Mesodermal cell (in vitro differentiated cells): ENCODE results near the gene ZNRD2.

ENCODE experiments used
- H3K27ac ChIP-seq: 2 replicates; pipeline ENCODE4 v1.7.0; 2013; ENCODE audit warnings: mild to moderate bottlenecking, low read depth, low read length, moderate library complexity; ENCODE audit not compliant: severe bottlenecking
- H3K36me3 ChIP-seq: 2 replicates; pipeline ENCODE4 v1.7.1; 2013; ENCODE audit warnings: mild to moderate bottlenecking, low read length, moderate library complexity; ENCODE audit not compliant: control insufficient read depth, insufficient read depth
- H3K4me1 ChIP-seq: one replicate; pipeline ENCODE4 v1.7.1; 2013; ENCODE audit warnings: mild to moderate bottlenecking, low read length; ENCODE audit not compliant: insufficient read depth, control insufficient read depth, poor library complexity, severe bottlenecking
- H3K4me3 ChIP-seq: 2 replicates; pipeline ENCODE4 v1.7.0; 2013; ENCODE audit warnings: low read length, control low read depth, mild to moderate bottlenecking; ENCODE audit not compliant: insufficient read depth, poor library complexity, severe bottlenecking; ENCODE audit errors: extremely low read depth
- H3K9me3 ChIP-seq: 2 replicates; pipeline ENCODE4 v1.7.1; 2013; ENCODE audit warnings: mild to moderate bottlenecking, low read length, moderate library complexity; ENCODE audit not compliant: control insufficient read depth
- WGBS, 2 experiments: methylation state at CpG; one replicate each; pipeline ENCODE4 v1.1.5; 2013; ENCODE audit warnings: missing lambda C conversion rate in 2 of 2; ENCODE audit not compliant: insufficient coverage in 2 of 2; 5-methylcytosine and 5-hydroxymethylcytosine counted together

Gene ZNRD2

GRCh38 chr11:65538915-65539743 is 31.1 kb upstream of the ZNRD2 start:
- Histone ChIP-seq H3K9me3 (no peaks in the 10 kb centered on the region), H3K36me3 (peaks cover 40% of the 10 kb centered on the region), H3K4me3 (no peak overlapping the region), H3K4me1 (no peaks in the 10 kb centered on the region), H3K27ac (no peak overlapping the region)
- 16 to 21% methylated on average over 74 to 88 of the region's 92 CpGs for WGBS, 2 experiments

DNA sequence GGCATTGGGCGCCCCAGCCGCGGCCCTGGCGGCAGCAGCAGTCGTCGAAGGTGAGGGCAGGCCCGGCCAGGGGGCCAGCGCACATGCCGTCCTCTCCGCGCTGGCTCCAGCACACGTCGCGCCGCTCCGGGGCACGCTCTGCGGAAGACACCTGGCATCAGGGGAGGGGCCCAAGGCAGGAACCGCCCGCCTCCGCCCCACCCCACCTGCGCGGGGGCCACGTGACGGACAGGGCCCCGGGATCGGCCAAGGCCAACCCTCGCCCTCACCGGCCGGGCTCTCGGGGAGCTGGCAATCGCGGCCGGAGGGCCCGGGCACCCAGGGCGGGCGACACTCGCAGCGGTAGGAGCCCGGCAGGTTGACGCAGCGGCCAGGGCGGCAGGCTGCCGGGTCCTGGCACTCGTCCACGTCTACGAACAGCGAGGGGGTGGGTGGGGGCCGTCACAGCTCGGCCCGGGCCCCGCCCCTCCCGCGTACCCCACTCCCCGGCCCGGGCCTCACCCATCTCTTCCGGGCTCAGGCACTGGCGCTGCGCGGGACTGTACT is 30.5 kb upstream of the ZNRD2 start:
- Histone ChIP-seq H3K27ac (no peak overlapping the region), H3K4me3 (peak overlapping the region; percentile 34), H3K4me1 (no peaks in the 10 kb centered on the region), H3K36me3 (peaks cover 33% of the 10 kb centered on the region), H3K9me3 (no peaks in the 10 kb centered on the region)
- 5 to 7% methylated on average over 39 to 60 of the region's 60 CpGs for WGBS, 2 experiments

GRCh38 chr11:65540290-65541092 is 29.8 kb upstream of the ZNRD2 start:
- Histone ChIP-seq H3K4me3 (peak overlapping the region; percentile 34), H3K36me3 (peaks cover 26% of the 10 kb centered on the region), H3K4me1 (no peaks in the 10 kb centered on the region), H3K27ac (no peak overlapping the region), H3K9me3 (no peaks in the 10 kb centered on the region)
- WGBS, 2 experiments = 2% methylated on average over 58 to 65 of the region's 78 CpGs

- H3K27ac ChIP-seq = no peak overlapping the region
- H3K4me3 ChIP-seq = peak overlapping the region; percentile 34
- no peaks in the 10 kb centered on the region for H3K4me1 ChIP-seq
- H3K9me3 ChIP-seq = no peaks in the 10 kb centered on the region
- WGBS, 2 experiments = 43 to 50% methylated on average over 14 to 15 of the region's 18 CpGs
- peaks cover 22% of the 10 kb centered on the region for H3K36me3 ChIP-seq
These were observed 28.9 kb upstream of the ZNRD2 start for GRCh38 chr11:65541093-65541982.

DNA sequence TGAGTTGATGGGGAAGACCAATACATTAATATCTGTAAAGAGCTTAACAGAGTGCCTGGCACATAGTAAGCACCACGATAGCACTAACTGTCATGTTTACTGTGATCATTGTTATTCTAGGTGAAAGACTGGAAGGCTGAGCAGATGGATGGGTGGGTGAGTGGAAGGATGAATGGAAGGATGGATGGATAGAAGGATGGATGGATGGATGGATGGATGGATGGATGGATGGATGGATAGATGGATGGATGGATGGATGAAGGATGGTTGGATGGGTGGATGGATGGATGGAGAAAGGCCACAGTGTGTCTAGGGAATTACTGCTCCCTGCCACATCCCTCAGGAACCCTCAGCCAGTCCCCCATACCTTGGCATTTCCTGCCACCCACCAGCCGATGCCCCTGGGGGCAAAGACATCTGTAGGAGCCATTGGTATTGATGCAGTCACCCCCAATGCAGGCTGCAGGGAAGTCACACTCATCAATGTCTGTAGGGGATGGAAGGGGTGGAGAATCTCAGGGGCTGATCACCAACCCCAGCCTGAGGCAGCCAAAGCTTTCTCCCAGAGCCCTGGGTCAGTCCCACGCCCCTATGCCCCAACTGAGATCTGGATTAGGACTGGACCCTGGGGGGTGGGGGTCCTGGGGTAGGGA is 27.4 kb upstream of the ZNRD2 start:
- WGBS, 2 experiments = 93 to 100% methylated on average over 1 of the region's 3 CpGs
- Histone ChIP-seq H3K4me3 (no peak overlapping the region), H3K27ac (no peak overlapping the region), H3K4me1 (no peaks in the 10 kb centered on the region), H3K9me3 (no peaks in the 10 kb centered on the region), H3K36me3 (peaks cover 9% of the 10 kb centered on the region)

GRCh38 chr11:65545853-65546216 is 24.4 kb upstream of the ZNRD2 start:
- Histone ChIP-seq H3K36me3 (no peaks in the 10 kb centered on the region), H3K9me3 (no peaks in the 10 kb centered on the region), H3K4me3 (no peak overlapping the region), H3K4me1 (no peaks in the 10 kb centered on the region), H3K27ac (no peak overlapping the region)
- WGBS, 2 experiments = 50 to 53% methylated on average over 1 to 3 of the region's 4 CpGs

DNA sequence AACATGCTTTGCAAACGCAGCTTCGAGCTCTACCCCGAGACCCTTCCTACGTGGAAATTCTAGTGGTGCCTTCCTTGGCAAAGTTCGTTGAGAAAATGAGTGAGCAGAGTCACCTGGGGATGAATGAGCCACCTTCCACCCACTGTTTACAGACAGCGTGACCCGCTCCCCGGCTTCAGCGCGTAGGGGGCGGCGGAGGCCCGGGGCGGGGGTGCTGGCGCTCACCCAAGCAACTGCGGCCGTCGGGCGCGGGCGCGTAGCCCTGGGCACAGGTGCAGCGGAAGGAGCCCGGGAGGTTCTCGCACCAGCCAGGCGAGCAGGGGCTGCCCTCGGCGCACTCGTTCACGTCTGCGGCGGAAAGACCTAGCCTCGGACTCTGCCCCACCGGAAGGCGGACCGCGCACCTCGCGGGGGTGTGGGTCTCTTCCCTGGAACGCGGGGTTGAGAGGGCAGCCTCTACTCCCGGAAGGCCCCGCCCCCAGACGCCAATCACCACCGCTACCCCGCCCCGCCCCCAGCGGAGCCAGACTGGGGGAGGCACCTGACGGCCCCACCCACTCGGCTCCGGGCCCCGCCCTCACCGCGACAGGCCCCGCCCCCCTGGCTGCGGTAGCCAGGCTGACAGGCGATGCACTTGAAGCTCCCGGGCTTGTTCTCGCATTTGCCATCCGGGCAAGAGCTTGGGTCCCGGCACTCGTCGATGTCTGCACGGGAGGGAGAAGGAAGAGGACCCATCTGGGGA is 23.9 kb upstream of the ZNRD2 start:
- peak overlapping the region; percentile 18 for H3K4me3 ChIP-seq
- no peaks in the 10 kb centered on the region for H3K9me3 ChIP-seq
- H3K4me1 ChIP-seq = no peaks in the 10 kb centered on the region
- H3K36me3 ChIP-seq = no peaks in the 10 kb centered on the region
- no peak overlapping the region for H3K27ac ChIP-seq
- 5 to 7% methylated on average over 30 to 56 of the region's 64 CpGs for WGBS, 2 experiments

DNA sequence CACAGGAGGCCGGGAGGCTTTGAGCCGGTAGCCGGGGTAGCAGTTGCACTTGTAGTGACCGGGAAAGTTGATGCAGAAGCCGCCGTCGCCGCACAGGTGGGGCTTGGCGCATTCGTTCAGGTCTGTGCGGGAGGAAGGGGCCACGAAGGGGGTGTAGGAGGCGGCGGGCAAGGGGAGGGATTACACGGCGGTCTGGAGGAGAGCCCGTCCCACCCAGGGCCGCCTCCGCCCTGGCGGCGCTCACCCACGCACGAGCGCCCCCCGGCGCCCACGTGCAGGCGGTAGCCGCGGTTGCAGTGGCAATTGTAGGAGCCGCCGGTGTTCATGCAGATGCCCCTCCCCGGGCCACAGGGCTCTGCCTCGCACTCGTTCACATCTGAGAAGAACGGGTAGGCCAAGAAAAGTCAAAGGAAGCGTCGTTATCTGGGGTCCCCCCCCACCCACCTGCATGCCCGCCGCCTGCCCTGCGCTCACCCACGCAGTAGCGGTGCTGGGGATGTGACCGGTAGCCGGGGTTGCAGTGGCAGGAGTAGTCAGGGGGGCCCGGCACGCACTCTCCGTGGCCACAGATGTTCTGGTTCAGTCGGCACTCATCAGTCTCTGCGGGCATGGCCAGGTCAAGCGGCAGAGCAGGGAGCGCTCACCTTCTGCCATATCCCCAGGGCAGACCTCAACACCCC is 22.7 kb upstream of the ZNRD2 start:
- WGBS, 2 experiments = 55 to 73% methylated on average over 35 to 46 of the region's 52 CpGs
- no peak overlapping the region for H3K4me3 ChIP-seq
- no peaks in the 10 kb centered on the region for H3K36me3 ChIP-seq
- H3K4me1 ChIP-seq = no peaks in the 10 kb centered on the region
- H3K9me3 ChIP-seq = no peaks in the 10 kb centered on the region
- no peak overlapping the region for H3K27ac ChIP-seq

GRCh38 chr11:65548395-65548794 is 21.9 kb upstream of the ZNRD2 start:
- no peak overlapping the region for H3K27ac ChIP-seq
- no peak overlapping the region for H3K4me3 ChIP-seq
- 92 to 96% methylated on average over 3 of the region's 3 CpGs for WGBS, 2 experiments
- H3K9me3 ChIP-seq = no peaks in the 10 kb centered on the region
- H3K36me3 ChIP-seq = no peaks in the 10 kb centered on the region
- H3K4me1 ChIP-seq = no peaks in the 10 kb centered on the region
